Suppressor macrophage (primary cell): ENCODE results near the gene KCNJ12.
A peak's percentile ranks its signal among the peaks of the same experiment; 100 is the strongest.

Experiments
- DNase-seq, 4 experiments: peaks; one replicate each; pipeline ENCODE4 v3.0.0-alpha.2; 2020 to 2022

Gene KCNJ12

GRCh38 chr17:21368545-21369246 lies 7.5 kb upstream of the KCNJ12 start:
- no peak for DNase-seq

GRCh38 chr17:21369395-21369794 lies 6.8 kb upstream of the KCNJ12 start:
- DNase-seq, result no peak

GRCh38 chr17:21370430-21370829 lies 5.7 kb upstream of the KCNJ12 start:
- DNase-seq, result no peak

DNA sequence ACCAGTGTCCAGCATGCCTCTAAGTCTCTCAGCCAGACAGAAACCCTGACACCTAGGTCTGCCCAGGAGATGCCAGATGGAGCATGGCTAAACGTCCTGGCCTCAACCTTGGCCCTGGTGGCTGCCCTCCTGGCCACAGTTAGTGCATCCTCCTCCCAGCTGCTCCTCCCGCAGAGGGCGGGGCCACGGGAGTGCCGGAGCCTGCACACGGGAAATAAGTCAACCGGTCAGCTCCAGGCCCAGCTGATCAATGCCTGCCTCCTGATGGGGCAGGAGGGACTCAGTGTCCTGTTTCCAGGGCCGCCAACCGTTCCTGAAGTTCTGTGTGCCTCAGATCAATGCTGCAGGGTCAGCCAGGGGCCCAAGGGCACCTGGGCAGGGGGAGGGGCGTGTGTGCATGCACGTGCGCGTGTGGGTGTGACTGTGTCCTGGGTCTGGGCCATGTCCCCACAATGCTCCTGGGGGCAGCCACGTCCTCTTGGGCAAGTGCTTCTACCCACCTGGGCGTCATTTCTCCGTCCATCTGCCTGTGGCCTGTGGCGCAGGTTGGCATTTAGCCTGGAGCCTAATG lies 4.6 kb upstream of the KCNJ12 start:
- DNase-seq, result no peak

GRCh38 chr17:21372256-21372954 lies 3.8 kb upstream of the KCNJ12 start:
- no peak for DNase-seq

DNA sequence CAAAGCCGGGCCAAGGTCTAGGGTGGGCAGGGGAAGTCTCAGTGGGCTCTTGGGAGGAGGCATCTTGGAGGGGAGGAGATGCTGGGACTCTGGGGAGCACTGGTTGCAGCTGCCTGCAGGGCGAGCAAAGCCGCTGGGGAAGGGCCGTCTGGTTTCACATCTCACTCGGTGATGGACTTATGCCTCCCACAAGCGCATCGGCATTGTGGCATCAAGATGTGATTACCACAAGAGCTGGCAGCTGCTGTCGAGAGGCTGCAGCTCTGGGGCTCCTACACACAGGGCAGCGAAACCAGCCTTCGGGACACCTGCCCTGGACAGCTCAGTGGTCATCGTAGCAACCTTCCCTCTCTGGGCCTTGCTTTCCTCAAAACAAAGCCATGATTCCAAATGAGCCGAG lies 3.1 kb upstream of the KCNJ12 start:
- no peak for DNase-seq

DNA sequence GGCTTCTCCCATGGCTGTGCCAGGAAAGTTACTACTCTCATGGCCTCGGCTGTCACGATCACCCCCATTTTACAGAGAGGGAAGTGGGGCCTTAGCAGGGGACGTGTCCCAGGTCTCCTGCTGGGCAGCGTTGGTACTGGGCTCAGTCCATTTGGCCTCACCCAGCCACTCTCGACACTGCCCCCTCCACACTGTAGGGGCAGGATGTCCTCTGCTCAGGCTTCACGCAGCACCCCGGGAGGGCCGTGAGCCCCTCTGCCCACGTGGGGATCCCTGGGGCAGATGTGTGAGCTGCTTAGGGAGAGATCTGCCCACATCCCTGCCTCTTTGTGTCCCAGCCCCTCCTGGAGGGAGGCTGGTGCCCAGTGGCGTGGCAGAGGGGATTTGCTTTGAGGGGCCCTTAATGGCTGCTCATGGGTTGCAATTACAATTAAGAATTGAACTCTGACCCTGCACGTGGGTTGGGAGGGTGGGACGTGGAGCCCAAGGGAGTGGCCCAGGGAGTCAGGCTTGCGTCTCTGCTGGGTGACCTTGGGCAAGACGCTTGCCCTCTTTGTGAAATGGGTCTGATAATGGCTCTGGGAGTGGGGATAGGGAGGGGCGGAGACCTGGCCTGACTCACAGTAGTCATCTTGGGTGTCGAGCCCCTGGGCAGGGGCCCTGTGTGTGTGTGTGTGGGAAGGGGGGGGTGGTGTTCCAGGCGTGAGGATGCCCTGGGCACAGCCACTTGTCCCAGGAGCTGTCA lies 2.3 kb upstream of the KCNJ12 start:
- no peak for DNase-seq

DNA sequence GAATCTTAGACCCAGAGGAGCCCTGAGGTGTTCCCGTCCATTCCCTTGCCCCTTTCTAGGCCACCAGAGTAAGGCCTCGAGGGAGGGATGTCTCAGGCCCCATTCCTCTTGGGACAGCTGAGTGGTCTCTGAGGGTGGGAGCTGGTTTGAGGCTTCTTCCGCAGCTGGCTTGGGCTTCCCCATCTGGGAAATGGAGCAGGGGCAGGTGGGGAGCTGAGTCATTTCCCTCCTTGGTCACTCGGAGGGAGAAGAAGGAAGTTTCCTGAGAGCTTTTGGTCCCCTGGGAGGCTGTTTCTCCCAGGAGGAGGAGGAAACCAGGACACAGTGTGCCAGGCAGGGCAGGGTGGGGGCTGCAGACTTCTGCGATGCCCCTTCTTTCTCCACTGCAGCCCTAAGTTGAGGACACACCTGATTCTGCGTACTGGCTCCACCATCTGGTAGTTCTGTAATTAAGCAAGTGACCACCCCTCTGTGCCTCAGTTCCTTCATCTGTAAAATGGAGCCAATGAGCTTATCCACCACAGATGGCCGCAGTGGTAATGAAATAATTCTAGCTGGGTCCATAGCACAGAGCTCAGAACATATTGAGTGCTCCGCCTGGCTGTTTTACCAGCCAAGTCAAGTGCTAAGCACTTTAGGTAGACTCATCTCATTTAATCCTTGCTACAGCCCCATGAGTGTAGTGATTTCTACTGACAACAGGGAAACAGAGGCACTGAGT lies 1.6 kb upstream of the KCNJ12 start:
- no peak for DNase-seq

GRCh38 chr17:21375162-21375560 lies 996 bp upstream of the KCNJ12 start:
- DNase-seq, result no peak

GRCh38 chr17:21375757-21376080 lies 438 bp upstream of the KCNJ12 start:
- DNase-seq, result no peak

- peak; percentile 18 to 58 (median 32) for DNase-seq
These were observed 868 bp downstream of the KCNJ12 start for GRCh38 chr17:21376759-21377690.

DNA sequence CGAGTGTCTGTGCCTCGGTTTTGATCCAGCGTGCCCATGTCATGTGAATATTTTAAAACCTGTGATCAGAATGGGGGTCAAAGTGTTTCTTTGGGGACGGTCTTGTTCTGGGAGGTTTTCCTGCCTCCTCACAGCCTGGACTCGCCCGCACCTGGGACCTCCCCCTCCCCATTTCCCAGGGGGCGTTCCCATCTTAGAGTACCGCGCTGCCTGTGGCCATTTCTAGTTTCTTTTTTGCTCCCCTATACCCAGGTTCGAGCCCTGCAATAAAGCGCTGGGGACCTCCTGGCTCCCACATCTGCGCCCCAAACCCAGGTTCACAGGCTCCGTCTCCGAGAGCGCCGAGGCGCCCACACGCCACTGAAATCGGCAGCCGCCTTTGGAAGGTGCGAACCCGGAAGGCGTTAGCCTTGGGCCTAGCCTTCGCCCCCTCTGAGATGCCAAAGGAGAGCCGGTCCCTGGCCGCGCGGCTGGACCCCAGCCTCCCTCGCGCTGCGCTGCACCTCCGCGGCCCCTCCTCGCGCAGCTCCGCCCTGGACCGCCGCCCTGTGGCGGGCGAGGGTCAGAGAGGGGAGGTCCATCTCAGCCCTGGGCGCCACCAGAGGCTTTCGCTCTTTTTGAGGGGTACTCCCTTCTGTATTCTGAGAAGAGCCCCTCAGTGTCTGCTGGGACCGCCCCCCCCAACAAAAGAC lies 1.7 kb downstream of the KCNJ12 start:
- DNase-seq, result no peak

GRCh38 chr17:21378553-21378952 lies 2.4 kb downstream of the KCNJ12 start:
- no peak for DNase-seq

DNA sequence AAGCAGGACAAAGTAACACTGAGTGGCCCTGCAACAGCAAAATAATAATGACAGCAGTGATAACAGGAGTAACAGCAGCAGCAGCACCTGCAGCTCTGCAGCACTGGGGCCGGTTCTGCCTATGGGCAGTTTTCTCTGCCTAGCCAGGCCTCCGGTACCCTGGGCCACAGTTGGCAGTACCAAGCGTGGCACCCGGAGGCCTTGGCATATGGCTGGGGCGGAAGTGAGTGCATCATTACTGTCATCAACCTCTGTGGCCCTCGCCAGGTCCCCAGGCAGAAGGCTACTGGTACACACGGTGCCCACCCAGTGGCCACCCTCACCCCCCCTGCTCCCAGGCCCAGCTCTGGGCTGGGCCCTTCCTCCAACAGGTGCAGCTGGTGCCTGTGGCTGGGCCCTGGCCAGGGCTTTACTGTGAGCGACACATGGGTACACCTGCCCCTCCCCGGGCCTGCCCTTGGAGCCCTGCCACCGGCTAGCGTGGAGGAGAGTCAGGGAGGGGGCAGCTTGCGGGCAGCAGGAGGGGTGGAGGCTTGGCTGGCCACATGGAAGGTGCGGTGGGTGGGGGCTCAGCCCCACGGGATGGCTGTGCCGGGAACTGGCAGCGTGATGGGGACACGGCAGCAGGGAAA lies 3.0 kb downstream of the KCNJ12 start:
- no peak for DNase-seq

GRCh38 chr17:21380659-21381058 lies 4.5 kb downstream of the KCNJ12 start:
- no peak for DNase-seq

GRCh38 chr17:21381076-21381706 lies 5.0 kb downstream of the KCNJ12 start:
- DNase-seq, result no peak

DNA sequence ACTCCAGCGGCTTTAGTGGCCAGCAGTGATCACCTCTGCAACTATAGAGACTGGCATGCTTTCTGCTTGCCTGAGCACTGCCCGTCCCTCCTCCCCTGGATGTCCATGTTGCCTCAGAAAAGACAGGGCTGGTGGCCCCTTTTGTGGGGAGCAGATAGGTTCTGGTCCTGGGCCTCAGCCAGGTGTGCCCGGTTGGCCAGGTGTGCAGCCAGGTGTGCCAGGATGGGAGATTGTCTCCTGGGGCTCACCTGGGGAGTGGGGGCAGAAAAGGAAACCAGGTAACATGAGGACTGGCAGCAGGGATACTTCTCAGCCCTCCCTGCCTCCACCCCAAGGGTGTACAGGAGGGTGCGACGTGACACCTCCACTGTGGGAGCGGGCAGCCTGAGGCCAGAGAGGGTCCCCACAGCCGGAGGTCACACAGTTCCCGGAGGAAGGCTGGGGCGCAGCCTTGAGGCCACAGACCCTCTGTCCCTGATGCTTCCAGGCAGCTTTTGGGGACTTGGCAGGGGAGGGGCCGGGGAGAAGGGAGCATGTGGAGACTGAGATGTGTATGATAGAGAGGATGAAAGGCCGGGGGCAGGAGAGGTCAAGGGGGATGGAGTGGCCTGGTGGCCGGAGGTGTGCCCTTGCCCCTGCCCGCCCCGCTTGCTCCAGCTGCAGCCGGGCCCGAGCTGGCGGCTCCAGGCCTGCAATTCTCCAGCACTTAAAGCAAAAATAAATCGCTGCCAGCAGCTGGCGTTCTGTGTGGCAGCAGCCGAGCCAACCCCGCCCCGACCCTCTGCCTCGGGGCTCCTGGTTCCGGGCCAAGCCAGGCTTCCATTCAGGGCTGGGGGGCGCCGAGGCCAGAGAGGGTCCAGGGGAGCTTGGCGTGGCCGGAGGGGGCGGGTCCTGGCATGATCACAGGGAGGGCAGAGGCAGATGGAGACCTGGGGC lies 6.7 kb downstream of the KCNJ12 start:
- no peak for DNase-seq

GRCh38 chr17:21385281-21385845 lies 9.2 kb downstream of the KCNJ12 start:
- DNase-seq, result no peak

DNA sequence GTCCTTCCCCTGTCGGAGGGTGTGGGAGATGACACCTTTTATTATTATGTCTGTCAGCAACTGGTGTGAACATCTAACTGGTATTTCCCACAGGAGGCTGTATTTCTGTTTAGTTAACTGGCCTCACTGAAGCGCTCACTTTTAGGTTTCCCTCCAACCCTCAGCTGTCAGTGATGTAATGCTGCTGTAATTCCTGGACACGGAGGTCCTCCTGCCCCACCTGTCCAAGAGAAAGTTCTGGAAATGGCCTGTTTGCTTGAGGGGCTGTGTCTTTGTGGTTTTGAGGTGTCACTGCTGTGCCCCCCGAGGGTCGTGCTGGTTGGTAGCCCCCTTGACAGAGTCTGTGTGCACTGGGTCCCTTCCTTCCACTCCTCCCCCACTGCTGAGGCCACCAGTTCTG lies 11.5 kb downstream of the KCNJ12 start:
- DNase-seq, result no peak
